ENCODE results near the gene BHLHE41.
A peak's percentile ranks its signal among the peaks of the same experiment; 100 is the strongest.

BHLHE41 gene

GRCh38 chr12:26113853-26114719, 10.8 kb downstream of the BHLHE41 start:
- peak; percentile 93 for DNase-seq

- DNase-seq = peak; percentile 41
Measured at GRCh38 chr12:26113181-26113654, 11.6 kb downstream of the BHLHE41 start.

GRCh38 chr12:26112703-26113147, 12.1 kb downstream of the BHLHE41 start:
- no peak for DNase-seq

GRCh38 chr12:26112232-26112631, 12.6 kb downstream of the BHLHE41 start:
- DNase-seq = no peak

GRCh38 chr12:26109343-26109881, 15.4 kb downstream of the BHLHE41 start:
- no peak for DNase-seq

- no peak for DNase-seq
Measured at GRCh38 chr12:26108915-26109314, 15.9 kb downstream of the BHLHE41 start.

GRCh38 chr12:26106347-26106746, 18.5 kb downstream of the BHLHE41 start:
- DNase-seq = no peak

- DNase-seq = no peak
Measured at GRCh38 chr12:26102953-26103352, 21.9 kb downstream of the BHLHE41 start.

- no peak for DNase-seq
Measured at GRCh38 chr12:26101763-26102162, 23.1 kb downstream of the BHLHE41 start.

GRCh38 chr12:26101350-26101734, 23.5 kb downstream of the BHLHE41 start:
- no peak for DNase-seq

- DNase-seq = no peak
Measured at GRCh38 chr12:26100666-26101349, 24.0 kb downstream of the BHLHE41 start.

- peak; percentile 87 for DNase-seq
Measured at GRCh38 chr12:26097046-26097878, 27.6 kb downstream of the BHLHE41 start.

- DNase-seq = no peak
Measured at GRCh38 chr12:26096036-26096435, 28.8 kb downstream of the BHLHE41 start.

GRCh38 chr12:26095186-26095585, 29.7 kb downstream of the BHLHE41 start:
- DNase-seq = no peak

- DNase-seq = no peak
Measured at GRCh38 chr12:26092346-26093105, 32.3 kb downstream of the BHLHE41 start.

- peak; percentile 37 for DNase-seq
Measured at GRCh38 chr12:26091822-26092221, 33.0 kb downstream of the BHLHE41 start.

GRCh38 chr12:26090836-26091510, 33.9 kb downstream of the BHLHE41 start:
- peak; percentile 9 for DNase-seq

- DNase-seq = no peak
Measured at GRCh38 chr12:26088998-26089397, 35.8 kb downstream of the BHLHE41 start.

GRCh38 chr12:26086936-26087335, 37.9 kb downstream of the BHLHE41 start:
- DNase-seq = no peak

GRCh38 chr12:26080911-26081310, 43.9 kb downstream of the BHLHE41 start:
- no peak for DNase-seq
